GM19238 (cell line): ENCODE data around the gene TM4SF1.

Experiments used
- DNase-seq: peaks from one replicate; pipeline ENCODE4 v3.0.0; 2011; ENCODE audit warnings: low spot score; ENCODE audit not compliant: insufficient read length

The TM4SF1 gene, protein sequence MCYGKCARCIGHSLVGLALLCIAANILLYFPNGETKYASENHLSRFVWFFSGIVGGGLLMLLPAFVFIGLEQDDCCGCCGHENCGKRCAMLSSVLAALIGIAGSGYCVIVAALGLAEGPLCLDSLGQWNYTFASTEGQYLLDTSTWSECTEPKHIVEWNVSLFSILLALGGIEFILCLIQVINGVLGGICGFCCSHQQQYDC

GRCh38 chr3:149377408-149378364 is at the start of gene TM4SF1:
TM4SF1 (minus strand) TSS chr3:149377649; CDS start chr3:149377547, 102 bp downstream.
- DNase-seq = no peak

GRCh38 chr3:149426325-149426724 is 48.9 kb upstream of the TM4SF1 start:
- no peak for DNase-seq

DNA sequence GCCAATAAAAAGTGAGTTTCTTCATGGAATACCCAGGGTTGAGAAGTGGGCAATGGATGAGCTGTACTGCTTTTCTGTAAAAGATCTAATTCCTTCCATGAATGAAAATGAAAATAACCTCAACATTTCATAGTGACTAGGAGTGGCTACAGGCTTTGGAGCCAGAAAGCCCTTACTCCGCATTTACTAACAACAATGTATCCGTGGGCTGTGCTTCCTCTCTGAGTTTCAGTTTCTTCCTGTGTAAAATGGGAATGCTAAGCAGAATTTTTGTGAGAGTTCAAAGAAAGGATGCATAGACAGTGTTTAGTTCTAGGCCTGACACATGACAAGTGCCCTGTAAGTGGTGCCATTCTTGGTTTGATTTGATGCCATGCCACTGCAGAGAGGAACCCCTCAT is 47.5 kb upstream of the TM4SF1 start:
- DNase-seq = no peak

GRCh38 chr3:149421764-149422163 is 44.3 kb upstream of the TM4SF1 start:
- DNase-seq = no peak

DNA sequence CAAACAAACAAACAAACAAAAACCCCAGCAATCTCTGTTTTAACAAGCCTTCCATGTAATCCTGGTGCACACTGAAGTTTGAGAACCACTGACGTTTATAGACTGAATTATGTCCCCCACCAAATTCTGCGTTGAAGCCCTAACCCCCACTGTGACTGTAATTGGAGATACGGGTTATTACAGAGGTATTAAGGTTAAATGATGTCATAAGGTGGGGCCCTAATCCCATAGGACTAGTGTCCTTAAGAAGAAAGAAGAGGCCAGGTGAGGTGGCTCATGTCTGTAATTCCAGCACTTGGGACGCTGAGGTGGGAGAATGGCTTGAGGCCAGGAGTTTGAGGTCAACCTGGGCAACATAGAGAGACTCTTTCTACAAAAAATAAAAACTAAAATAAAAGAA is 42.4 kb upstream of the TM4SF1 start:
- no peak for DNase-seq

DNA sequence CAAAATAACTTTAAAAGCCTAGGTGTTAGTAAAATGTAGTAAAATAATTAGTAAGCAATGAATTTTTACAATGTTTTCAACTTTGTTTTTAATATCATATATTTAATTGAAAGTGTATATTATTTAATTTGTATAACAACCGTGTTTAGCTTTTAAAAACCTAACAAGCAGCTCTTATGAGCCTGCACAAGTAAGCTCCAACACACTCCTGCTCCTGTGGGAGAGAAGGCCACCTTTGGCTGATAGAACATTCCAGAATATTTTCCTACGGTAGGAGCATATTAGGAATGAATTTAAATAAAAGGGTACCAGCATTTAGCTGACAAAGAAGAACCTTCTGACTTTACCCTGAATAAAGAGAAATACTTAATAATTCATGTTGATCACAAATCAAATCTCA is 40.3 kb upstream of the TM4SF1 start:
- no peak for DNase-seq

- DNase-seq = peak; percentile 2
Observed at GRCh38 chr3:149417174-149417573, 39.7 kb upstream of the TM4SF1 start.

DNA sequence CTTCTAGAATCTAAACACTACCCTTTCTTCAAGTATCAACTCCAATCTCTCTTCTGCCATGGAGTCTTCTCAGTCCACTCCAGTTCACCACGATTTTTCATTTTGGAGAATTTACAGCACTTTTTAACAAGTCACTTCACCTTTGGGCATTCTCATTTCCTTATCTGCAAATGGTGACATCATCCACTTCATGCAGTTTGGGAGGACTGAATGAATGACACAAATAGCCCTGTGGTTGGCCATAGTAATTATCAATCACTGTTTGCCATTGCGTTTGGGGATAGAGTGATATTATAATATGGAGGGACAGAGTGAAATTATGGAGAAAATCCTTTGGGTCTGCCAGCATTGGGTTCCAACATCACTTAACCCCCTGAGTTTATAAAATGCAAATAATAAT is 38.0 kb upstream of the TM4SF1 start:
- DNase-seq = no peak

DNA sequence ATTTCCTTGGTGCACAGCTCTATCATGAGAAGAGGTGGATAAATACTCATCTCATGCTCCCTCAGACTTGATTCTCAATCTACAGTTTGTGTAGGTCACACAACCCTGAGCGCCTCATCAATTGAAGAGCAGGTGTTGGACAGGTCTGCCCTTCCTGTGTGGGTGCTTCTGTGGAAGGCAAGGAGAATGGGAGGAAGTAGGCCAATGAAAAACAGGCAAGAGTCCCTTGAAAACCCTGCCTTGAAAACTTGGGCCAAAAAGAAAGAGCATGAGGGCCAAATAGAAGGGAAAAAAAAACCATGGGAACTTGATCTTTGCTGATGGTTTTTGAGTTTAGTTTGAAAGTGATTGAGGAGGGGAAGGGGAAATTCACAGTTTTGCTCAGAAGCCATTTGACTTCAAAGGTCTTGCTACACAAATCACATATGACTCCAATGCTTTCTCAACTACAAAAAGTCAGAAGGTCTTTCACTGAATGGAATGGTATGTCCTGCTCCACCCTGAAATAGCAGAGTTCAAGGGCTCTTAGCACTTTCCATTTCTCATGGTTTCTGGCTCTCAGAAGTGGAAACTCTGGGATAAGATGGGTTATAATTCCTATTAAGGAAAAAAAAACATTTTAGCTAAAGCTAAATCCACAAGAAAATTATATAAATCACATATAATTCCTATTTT is 37.2 kb upstream of the TM4SF1 start:
- no peak for DNase-seq

GRCh38 chr3:149411583-149411982 is 34.1 kb upstream of the TM4SF1 start:
- DNase-seq = no peak

GRCh38 chr3:149409351-149409750 is 31.9 kb upstream of the TM4SF1 start:
- DNase-seq = no peak

DNA sequence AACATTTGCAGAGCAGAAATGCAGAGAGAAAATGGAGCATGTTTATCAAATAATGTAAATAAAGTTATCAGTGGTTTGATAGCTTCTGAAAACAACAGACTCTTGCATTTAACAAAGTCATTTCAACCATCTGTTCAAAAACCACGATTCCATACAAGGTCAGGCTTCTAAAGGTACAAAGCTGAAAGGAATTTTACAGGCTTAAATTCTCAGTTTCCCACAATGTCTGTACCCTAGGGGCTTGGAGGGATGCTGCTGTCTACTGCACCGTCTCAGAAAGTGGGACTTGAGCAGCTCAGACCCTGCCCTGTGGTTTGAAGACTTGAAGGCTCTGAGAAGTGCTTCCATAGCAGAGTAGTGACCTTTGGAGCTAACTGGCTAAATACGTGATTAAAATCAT is 30.4 kb upstream of the TM4SF1 start:
- no peak for DNase-seq

GRCh38 chr3:149406244-149406752 is 28.8 kb upstream of the TM4SF1 start:
- no peak for DNase-seq

DNA sequence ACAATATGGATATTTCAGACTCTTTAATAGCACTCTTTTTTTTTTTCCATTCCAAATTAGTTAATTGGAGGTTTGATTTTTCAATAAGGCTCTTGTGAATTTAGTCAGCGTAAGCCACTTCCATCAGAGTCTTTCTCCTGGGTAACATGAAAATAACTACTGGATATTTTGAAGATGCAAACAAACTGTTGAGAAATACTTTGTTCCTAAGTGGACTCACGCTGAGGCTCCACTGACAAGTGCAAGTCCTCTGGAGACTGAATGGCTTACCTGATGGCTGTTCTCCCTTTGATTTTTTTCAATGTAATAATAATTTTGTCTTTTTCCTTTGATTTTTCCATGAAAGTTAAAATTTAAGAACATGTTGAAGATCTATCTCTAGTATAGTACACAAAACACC is 26.0 kb upstream of the TM4SF1 start:
- DNase-seq = no peak

DNA sequence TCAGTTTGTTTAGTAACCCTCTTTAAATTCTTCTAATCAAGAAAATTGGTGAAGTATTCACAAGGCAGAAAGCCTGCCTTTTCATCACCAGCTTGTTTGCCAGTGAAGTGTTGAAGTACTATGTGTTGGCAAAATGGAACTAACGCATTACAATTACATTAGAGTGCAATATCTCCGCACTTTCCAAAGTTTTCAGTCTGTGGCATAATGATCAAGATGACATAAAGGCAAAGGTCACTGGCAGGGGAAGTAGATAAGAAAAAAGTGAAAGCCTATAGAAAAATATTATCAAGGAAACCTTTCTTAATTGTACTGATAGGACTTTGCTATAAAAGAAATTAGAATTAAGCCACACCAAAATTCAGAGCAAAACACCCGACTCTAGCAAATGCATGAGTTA is 25.0 kb upstream of the TM4SF1 start:
- no peak for DNase-seq

GRCh38 chr3:149401926-149402310 is 24.5 kb upstream of the TM4SF1 start:
- DNase-seq = no peak

DNA sequence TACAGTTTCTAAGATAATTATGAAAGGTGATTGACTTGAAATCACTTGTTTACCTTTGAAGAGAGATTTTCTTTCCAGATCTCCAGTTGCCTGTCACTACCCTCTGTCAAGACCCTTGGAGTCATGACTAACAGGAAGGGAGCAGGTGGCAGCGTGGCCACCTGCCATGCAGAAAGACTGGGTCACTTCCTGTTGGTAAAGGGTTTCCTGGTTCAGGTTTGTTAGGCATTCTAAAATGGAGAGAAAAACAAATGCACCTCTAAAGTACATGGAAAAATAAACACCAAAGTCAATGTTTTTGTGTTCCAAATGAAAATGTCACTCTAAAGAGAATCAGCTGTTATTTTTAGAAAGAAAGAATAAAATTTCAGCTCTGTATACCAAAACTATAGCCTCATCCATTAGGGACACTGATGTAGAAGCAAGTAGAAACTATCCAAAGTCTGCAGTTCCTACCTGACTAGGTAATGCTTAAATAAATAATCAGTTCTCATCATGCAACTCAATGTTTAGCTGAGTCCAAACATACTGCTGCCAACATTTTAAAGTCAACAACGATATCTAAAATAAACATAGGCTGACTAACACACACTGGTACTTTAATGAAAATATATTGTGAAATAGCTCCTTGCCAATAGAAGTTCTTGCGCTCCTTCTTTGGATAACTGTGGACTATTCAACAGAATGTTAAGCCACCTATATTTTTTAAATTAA is 23.9 kb upstream of the TM4SF1 start:
- no peak for DNase-seq

- no peak for DNase-seq
Observed at GRCh38 chr3:149400645-149401044, 23.2 kb upstream of the TM4SF1 start.

DNA sequence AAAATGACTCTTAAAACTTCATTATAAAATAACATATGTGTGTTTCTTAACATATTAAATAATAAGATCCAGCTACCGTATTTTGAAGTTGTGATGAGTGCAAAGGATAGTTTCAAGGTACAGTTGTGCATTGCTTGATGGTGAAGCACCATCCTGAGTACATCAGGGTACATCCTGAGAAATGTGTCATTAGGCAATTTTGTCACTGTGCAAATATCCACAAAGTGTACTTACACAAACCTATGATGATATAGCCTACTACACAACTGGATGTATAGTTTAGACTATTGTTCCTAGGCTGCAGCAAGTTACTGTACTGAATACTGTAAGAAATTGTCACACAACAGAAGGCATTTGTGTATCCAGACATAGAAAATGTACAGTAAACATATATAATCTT is 20.8 kb upstream of the TM4SF1 start:
- DNase-seq = no peak

DNA sequence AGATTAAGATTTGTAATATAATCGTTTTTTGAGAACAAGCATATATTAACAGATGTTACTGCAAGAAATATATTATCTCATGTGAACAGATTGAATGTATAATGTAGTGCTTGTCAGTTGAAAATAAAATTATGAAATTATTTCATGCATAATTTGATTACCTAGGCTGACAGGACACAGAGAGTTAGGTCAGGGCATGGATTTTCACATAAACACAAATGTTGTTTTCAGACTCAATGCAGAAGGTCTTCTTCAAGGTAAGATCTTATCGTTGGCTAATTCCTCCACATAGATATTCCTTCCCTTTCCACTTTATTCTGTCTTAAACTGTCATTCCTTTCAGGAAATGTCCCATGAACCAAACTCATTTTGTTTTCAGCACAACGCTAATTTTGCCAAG is 20.1 kb upstream of the TM4SF1 start:
- no peak for DNase-seq

DNA sequence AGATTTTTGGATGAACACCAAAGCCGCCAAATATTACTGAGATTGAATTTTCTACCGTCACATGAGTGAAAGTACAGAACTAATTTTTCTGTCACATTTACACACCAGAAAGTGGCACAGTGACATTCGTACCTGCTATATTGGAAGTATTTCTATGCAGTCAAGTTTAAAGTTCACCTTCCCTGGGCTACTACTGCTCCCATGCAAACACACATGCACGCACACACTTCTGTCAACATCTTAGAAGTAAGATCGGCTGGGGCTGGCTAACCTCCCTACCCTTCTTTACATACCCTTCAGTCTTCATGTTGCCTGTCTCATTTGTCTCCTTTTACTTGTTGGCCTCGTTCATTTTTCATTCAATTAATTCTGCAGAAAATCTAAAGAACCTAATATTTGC is 19.0 kb upstream of the TM4SF1 start:
- no peak for DNase-seq
